Measurements from ENCODE around the gene ARAP3. TPM values are rescaled to one million over a fixed set of nuclear protein-coding genes. Genes with fewer than 3 reads are reported as not detected.

The ARAP3 gene, protein sequence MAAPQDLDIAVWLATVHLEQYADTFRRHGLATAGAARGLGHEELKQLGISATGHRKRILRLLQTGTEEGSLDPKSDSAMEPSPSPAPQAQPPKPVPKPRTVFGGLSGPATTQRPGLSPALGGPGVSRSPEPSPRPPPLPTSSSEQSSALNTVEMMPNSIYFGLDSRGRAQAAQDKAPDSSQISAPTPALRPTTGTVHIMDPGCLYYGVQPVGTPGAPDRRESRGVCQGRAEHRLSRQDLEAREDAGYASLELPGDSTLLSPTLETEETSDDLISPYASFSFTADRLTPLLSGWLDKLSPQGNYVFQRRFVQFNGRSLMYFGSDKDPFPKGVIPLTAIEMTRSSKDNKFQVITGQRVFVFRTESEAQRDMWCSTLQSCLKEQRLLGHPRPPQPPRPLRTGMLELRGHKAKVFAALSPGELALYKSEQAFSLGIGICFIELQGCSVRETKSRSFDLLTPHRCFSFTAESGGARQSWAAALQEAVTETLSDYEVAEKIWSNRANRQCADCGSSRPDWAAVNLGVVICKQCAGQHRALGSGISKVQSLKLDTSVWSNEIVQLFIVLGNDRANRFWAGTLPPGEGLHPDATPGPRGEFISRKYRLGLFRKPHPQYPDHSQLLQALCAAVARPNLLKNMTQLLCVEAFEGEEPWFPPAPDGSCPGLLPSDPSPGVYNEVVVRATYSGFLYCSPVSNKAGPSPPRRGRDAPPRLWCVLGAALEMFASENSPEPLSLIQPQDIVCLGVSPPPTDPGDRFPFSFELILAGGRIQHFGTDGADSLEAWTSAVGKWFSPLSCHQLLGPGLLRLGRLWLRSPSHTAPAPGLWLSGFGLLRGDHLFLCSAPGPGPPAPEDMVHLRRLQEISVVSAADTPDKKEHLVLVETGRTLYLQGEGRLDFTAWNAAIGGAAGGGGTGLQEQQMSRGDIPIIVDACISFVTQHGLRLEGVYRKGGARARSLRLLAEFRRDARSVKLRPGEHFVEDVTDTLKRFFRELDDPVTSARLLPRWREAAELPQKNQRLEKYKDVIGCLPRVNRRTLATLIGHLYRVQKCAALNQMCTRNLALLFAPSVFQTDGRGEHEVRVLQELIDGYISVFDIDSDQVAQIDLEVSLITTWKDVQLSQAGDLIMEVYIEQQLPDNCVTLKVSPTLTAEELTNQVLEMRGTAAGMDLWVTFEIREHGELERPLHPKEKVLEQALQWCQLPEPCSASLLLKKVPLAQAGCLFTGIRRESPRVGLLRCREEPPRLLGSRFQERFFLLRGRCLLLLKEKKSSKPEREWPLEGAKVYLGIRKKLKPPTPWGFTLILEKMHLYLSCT (N-terminal part only)
- total RNA-seq (10 to 100 TPM; 20.5 to 26.6 TPM), polyA plus RNA-seq (10 to 100 TPM; 15.7 to 19.0 TPM)
- long read RNA-seq, donor 1, full-length matches to known transcripts = 1 of 6 reads
- long read RNA-seq, donor 1, partial matches to known transcripts = 5 of 6 reads
- long read RNA-seq, donor 1, other reads (novel, unspliced or antisense) = 0 of 6 reads
- long read RNA-seq, donor 2 = 0 reads
- long read RNA-seq, donor 3 = 0 reads
- long read RNA-seq, donor 4 = 0 reads
- long read RNA-seq, donor 5, full-length matches to known transcripts = 1 of 7 reads
- long read RNA-seq, donor 5, partial matches to known transcripts = 6 of 7 reads
- long read RNA-seq, donor 5, other reads (novel, unspliced or antisense) = 0 of 7 reads

- Histone ChIP-seq H3K27me3 (ENCODE audit: control insufficient read depth in 3 of 3, insufficient read depth in 3 of 3, low read length in 2 of 3) (no peaks in the 10 kb centered on the region), H3K27ac (ENCODE audit: low read depth in 1 of 2, low read length in 1 of 2) (peak within 1 kb of the TSS; percentile 83 to 93), H3K36me3 (ENCODE audit: control insufficient read depth in 4 of 4, insufficient read depth in 4 of 4, low read length in 4 of 4) (peaks cover 0 to 4% (median 0%) of the 10 kb centered on the region in 4 donors), H3K4me3 (peak within 1 kb of the TSS; percentile 51), H3K9me3 (ENCODE audit: control insufficient read depth in 4 of 4, insufficient read depth in 3 of 4, low read length in 3 of 4) (peaks cover 0 to 2% (median 0%) of the 10 kb centered on the region in 4 donors), H3K4me1 (ENCODE audit: control insufficient read depth in 5 of 5, insufficient read depth in 5 of 5, low read length in 5 of 5) (peaks cover 0 to 35% (median 17%) of the 10 kb centered on the region in 5 donors), H3K9ac (ENCODE audit: insufficient read depth in 1 of 2, low read length in 2 of 2) (peak within 1 kb of the TSS in 1 of 2 donors; percentile 91)
- ATAC-seq (ENCODE audit: insufficient read depth, low FRiP score) = peak; percentile 94
- WGBS, 2 donors = 3 to 7% methylated on average over 59 to 77 of the region's 77 CpGs
- DNase-seq = peak; percentile 89 to 94 (median 92)
- no peak for TF ChIP-seq CTCF (IDR thresholded peaks at IDR 0.05; ENCODE audit: control extremely low read depth, extremely low read depth)
Observed at GRCh38 chr5:141681695-141682641, at the start of gene ARAP3. ARAP3 (minus strand) TSS chr5:141682230; CDS start chr5:141680486, 1,744 bp downstream.

DNA sequence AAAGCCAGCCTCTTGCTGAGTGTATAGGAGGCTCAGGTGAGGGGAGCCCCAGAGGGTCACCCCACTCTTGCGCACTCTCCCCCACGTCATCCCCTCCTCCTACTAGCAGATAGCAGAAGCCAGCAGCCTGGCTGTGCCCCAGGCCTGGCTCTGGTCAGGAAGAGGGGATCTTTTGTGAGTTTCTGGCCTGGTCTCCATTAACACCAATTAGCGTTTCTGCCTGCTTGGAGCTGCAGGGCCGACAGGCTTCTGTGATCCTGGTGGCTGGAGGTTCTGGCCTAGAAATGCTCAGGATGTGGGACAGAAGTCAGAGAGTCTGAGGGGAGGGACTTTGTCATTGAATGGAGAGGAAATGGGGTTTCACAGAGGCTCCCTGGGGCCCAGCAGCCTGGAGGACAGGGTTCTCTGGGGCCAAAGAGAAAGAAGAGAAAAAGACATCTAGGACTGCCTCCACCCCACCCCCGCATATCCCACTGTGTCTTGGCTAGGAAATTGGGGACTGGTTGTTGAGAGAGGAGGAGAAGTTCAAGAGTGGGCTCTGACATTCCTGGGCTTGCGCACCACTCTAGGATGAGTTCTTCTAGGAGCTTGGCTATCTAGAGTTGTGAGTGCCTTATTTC, 47.5 kb upstream of the ARAP3 start:
- no peak for TF ChIP-seq CTCF (IDR thresholded peaks at IDR 0.05; ENCODE audit: control extremely low read depth, extremely low read depth)
- no peak for DNase-seq
- Histone ChIP-seq H3K4me1 (ENCODE audit: control insufficient read depth in 5 of 5, insufficient read depth in 5 of 5, low read length in 5 of 5) (peaks cover 0 to 4% (median 0%) of the 10 kb centered on the region in 5 donors), H3K27ac (ENCODE audit: low read depth in 1 of 2, low read length in 1 of 2) (no peak overlapping the region), H3K4me3 (no peak overlapping the region), H3K27me3 (ENCODE audit: control insufficient read depth in 3 of 3, insufficient read depth in 3 of 3, low read length in 2 of 3) (peaks cover 0 to 2% (median 0%) of the 10 kb centered on the region in 3 donors), H3K36me3 (ENCODE audit: control insufficient read depth in 4 of 4, insufficient read depth in 4 of 4, low read length in 4 of 4) (no peaks in the 10 kb centered on the region), H3K9ac (ENCODE audit: insufficient read depth in 1 of 2, low read length in 2 of 2) (no peak overlapping the region), H3K9me3 (ENCODE audit: control insufficient read depth in 4 of 4, insufficient read depth in 3 of 4, low read length in 3 of 4) (peaks cover 0 to 5% (median 0%) of the 10 kb centered on the region in 4 donors)
- WGBS, 2 donors = 67 to 75% methylated on average over 6 of the region's 6 CpGs
- ATAC-seq (ENCODE audit: insufficient read depth, low FRiP score) = no peak

All from lung (tissue), 16 donors.